Tibial artery (tissue), 4 donors: ENCODE data around the gene NACA.
"Not testable (repeated sequence)": the region's sequence is repeated elsewhere in the genome, so short reads cannot be mapped to it uniquely, and the experiment has no call there.

ENCODE experiments used
- DNase-seq, 2 donors: peaks; one replicate each; pipeline ENCODE4 v3.0.0-alpha.2; 2019
- H3K27ac ChIP-seq, 2 donors: fragments of 200-600 bp; sonication (generic) in 1 of 2; 1 replicate in 1 of 2; 2 replicates in 1 of 2; pipeline ENCODE4 v1.5.1; 2018 to 2019; ENCODE audit warnings: mild to moderate bottlenecking in 1 of 2
- H3K27me3 ChIP-seq, 2 donors: fragments of 200-600 bp; sonication (generic) in 1 of 2; one replicate each; pipeline versions ENCODE4 v1.5.1 to v1.6.0; 2016 to 2019
- H3K36me3 ChIP-seq, 3 donors: fragments of 200-600 bp; sonication (generic) in 2 of 3; one replicate each; pipeline ENCODE4 v1.5.1; 2016 to 2019; ENCODE audit warnings: mild to moderate bottlenecking in 2 of 3
- H3K4me1 ChIP-seq, 4 donors: fragments of 200-600 bp; sonication (generic) in 2 of 4; 1 replicate in 3 of 4; 2 replicates in 1 of 4; pipeline ENCODE4 v1.5.1; 2016 to 2019
- H3K4me3 ChIP-seq, 2 donors: fragments of 200-600 bp; sonication (generic) in 1 of 2; 1 replicate in 1 of 2; 2 replicates in 1 of 2; pipeline ENCODE4 v1.5.1; 2018 to 2019; ENCODE audit warnings: mild to moderate bottlenecking in 2 of 2
- H3K9me3 ChIP-seq, 3 donors: fragments of 200-600 bp; sonication (generic) in 1 of 3; one replicate each; pipeline ENCODE4 v1.5.1; 2016 to 2019
- CTCF ChIP-seq, 2 experiments: fragments of 200-600 bp in 1 of 2; fragments of 450-650 bp in 1 of 2; IDR thresholded peaks; one replicate each; pipeline ENCODE4 v1.5.1; 2017 to 2019; ENCODE audit warnings: antibody characterized with exemption in 2 of 2, mild to moderate bottlenecking in 1 of 2, moderate library complexity in 1 of 2
- intact Hi-C: fragments of 100-400 bp; cut with DNase I; formaldehyde crosslinking; loops from one replicate; pipeline ENCODE4 v1.15.0; 2023; ENCODE audit warnings: low total_unique reads

NACA gene

GRCh38 chr12:56749359-56749758, 24.3 kb upstream of the NACA start:
- H3K9me3 ChIP-seq = no peaks in the 10 kb centered on the region
- no peak for DNase-seq

GRCh38 chr12:56728139-56728861, 3.2 kb upstream of the NACA start:
- H3K4me1 ChIP-seq = peaks cover 0 to 18% (median 9%) of the 10 kb centered on the region in 4 donors
- no peak overlapping the region for H3K27ac ChIP-seq
- TF ChIP-seq CTCF (IDR thresholded peaks at IDR 0.05) = no peak
- no peaks in the 10 kb centered on the region for H3K9me3 ChIP-seq
- intact Hi-C loops = loop anchor here (10.0 kb wide), 1 partner anchor 83 kb away; the partner anchor contains the start of gene ATP5F1B
- DNase-seq = no peak
- H3K36me3 ChIP-seq = peaks cover 0 to 23% (median 0%) of the 10 kb centered on the region in 3 donors
- H3K27me3 ChIP-seq = no peaks in the 10 kb centered on the region
- H3K4me3 ChIP-seq = no peak overlapping the region

More at GRCh38 chr12:56749359-56749758, 24.3 kb upstream of the NACA start:
- Histone ChIP-seq H3K27ac (no peak overlapping the region), H3K27me3 (no peaks in the 10 kb centered on the region), H3K4me3 (no peak overlapping the region), H3K4me1 (peaks cover 0 to 8% (median 3%) of the 10 kb centered on the region in 4 donors), H3K36me3 (peaks cover 0 to 32% (median 11%) of the 10 kb centered on the region in 3 donors)
- TF ChIP-seq CTCF (IDR thresholded peaks at IDR 0.05) = no peak
- intact Hi-C loops = no loop called here

GRCh38 chr12:56726196-56726675, 1.1 kb upstream of the NACA start:
- not testable (repeated sequence) for H3K9me3 ChIP-seq, H3K27me3 ChIP-seq, DNase-seq, H3K36me3 ChIP-seq
- H3K4me1 ChIP-seq = peaks cover 0 to 39% (median 29%) of the 10 kb centered on the region in 4 donors
- peak overlapping the region; percentile 80 to 88 for H3K27ac ChIP-seq
- H3K4me3 ChIP-seq = peak overlapping the region; percentile 63 to 75
- intact Hi-C loops = loop anchor here (10.0 kb wide), 1 partner anchor 81 kb away; the partner anchor contains the start of gene ATP5F1B

- Histone ChIP-seq H3K4me3 (peak overlapping the region; percentile 63 to 75), H3K4me1 (peaks cover 0 to 44% (median 34%) of the 10 kb centered on the region in 4 donors), H3K27me3 (no peaks in the 10 kb centered on the region), H3K36me3 (peaks cover 0 to 13% (median 3%) of the 10 kb centered on the region in 3 donors), H3K27ac (peak overlapping the region; percentile 80 to 88), H3K9me3 (no peaks in the 10 kb centered on the region)
- intact Hi-C loops = loop anchor here (2.0 to 10.0 kb wide), 2 partner anchors 37 to 81 kb away; partner anchors contain the start of genes ATP5F1B and PTGES3
- TF ChIP-seq CTCF (IDR thresholded peaks at IDR 0.05) = no peak
- DNase-seq = no peak
Observed at GRCh38 chr12:56725723-56726102, 614 bp upstream of the NACA start.

GRCh38 chr12:56724701-56724971, 463 bp downstream of the NACA start:
- DNase-seq = no peak
- intact Hi-C loops = loop anchor here (2.0 to 10.0 kb wide), 2 partner anchors 36 to 80 kb away; partner anchors contain the start of genes ATP5F1B and PTGES3

More at GRCh38 chr12:56724701-56724971, 463 bp downstream of the NACA start:
- Histone ChIP-seq H3K36me3 (peaks cover 0 to 21% (median 6%) of the 10 kb centered on the region in 3 donors), H3K4me3 (peak overlapping the region; percentile 63 to 75), H3K4me1 (peaks cover 0 to 55% (median 43%) of the 10 kb centered on the region in 4 donors), H3K9me3 (no peaks in the 10 kb centered on the region), H3K27ac (peak overlapping the region; percentile 80 to 88), H3K27me3 (no peaks in the 10 kb centered on the region)
- no peak for TF ChIP-seq CTCF (IDR thresholded peaks at IDR 0.05)
